ENCODE measurements around the gene RPH3AL. TPM values are rescaled to one million over a fixed set of nuclear protein-coding genes. Genes with fewer than 3 reads are reported as not detected.
"Not testable (repeated sequence)": the region's sequence is repeated elsewhere in the genome, so short reads cannot be mapped to it uniquely, and the experiment has no call there.

RPH3AL gene
- total and polyA plus RNA-seq, 2 of the 8 experiments (the other 6 are each of a cell fraction or from before 2014, with no cell fraction given), result 5.6 to 5.8 TPM

DNA sequence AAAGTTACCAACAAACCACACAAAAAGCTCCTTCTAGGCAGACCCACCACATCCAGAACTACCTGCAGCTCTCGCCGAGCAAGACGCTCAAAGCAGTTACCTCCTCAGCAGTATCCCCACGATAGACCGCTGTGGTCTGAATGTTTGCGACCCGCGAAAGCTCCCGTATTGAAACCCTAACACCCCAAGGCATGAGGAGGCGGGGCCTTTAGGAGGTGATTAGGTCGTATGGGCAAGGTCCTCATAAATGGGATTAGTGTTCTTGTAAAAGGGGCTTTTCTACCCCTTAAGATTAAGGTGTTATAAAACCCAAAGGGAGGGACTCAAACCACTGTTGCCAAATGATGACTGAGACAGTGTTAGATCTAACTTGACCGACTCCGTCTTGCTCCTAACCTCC, 19.0 kb upstream of the RPH3AL start (continued):
- TF ChIP-seq TAF7 (optimal IDR thresholded peaks at IDR 0.05; ENCODE audit: borderline replicate concordance, low read depth, low read length) (no peak), PHF8 (conservative IDR thresholded peaks at IDR 0.05; ENCODE audit: low read depth, low read length) (no peak), CREB1 (IDR thresholded peaks at IDR 0.05) (no peak), POU5F1 (IDR thresholded peaks at IDR 0.05; ENCODE audit: low read depth, low read length) (no peak), SIX5 (IDR thresholded peaks at IDR 0.05; ENCODE audit: low read depth, low read length) (no peak), CHD1 (IDR thresholded peaks at IDR 0.05; ENCODE audit: low read depth, low read length) (no peak), MAFK (IDR thresholded peaks at IDR 0.05; ENCODE audit: low read depth, low read length) (no peak), EZH2 (IDR thresholded peaks at IDR 0.05; ENCODE audit: low read depth, low read length, severe bottlenecking) (no peak)
- TF ChIP-seq, protein P1, sequence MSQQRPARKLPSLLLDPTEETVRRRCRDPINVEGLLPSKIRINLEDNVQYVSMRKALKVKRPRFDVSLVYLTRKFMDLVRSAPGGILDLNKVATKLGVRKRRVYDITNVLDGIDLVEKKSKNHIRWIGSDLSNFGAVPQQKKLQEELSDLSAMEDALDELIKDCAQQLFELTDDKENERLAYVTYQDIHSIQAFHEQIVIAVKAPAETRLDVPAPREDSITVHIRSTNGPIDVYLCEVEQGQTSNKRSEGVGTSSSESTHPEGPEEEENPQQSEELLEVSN (IDR thresholded peaks at IDR 0.05), result no peak

DNA sequence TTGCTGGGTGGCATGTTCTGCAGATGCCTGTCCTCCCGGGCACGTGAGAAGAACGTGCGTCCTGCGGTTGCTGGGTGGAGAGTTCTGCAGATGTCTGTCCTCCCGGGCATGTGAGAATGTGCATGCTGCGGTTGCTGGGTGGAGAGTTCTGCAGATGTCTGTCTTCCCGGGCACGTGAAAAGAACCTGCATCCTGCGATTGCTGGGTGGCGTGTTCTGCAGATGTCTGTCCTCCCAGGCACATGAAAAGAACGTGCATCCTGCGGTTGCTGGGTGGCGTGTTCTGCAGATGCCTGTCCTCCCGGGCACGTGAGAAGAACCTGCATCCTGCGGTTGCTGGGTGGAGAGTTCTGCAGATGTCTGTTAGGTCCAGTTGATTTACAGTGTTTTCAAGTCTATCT, 15.0 kb upstream of the RPH3AL start:
- POLR2A ChIA-PET (ENCODE audit: partially characterized antibody); H4K91ac ChIP-seq (replicated peaks; ENCODE audit: insufficient read length, low read length); H3K4me3 ChIP-seq (ENCODE audit: extremely low read depth in 1 of 4, insufficient read depth in 2 of 4, low read depth in 3 of 4, low read length in 4 of 4); H2BK120ac ChIP-seq (replicated peaks; ENCODE audit: low read depth, low read length); H3K27ac ChIP-seq (ENCODE audit: low read depth, low read length); H2BK15ac ChIP-seq (ENCODE audit: low read length); H3K4me1 ChIP-seq (replicated peaks in 1 of 4; ENCODE audit: control insufficient read depth in 3 of 4, insufficient read depth in 4 of 4, low read length in 3 of 4); H3K14ac ChIP-seq (ENCODE audit: insufficient read length); H4K20me1 ChIP-seq (replicated peaks in 1 of 2; ENCODE audit: control insufficient read depth in 1 of 2, insufficient read depth in 2 of 2, low read length in 2 of 2); H3K9ac ChIP-seq (replicated peaks in 1 of 4; ENCODE audit: extremely low read depth in 1 of 4, low read depth in 3 of 4, low read length in 3 of 4); CTCF ChIA-PET (ENCODE audit: partially characterized antibody); H3K27me3 ChIP-seq (replicated peaks in 1 of 4; ENCODE audit: control insufficient read depth in 3 of 4, extremely low read depth in 1 of 4, insufficient read depth in 3 of 4, low read length in 3 of 4); H3K56ac ChIP-seq (replicated peaks; ENCODE audit: insufficient read length, low read depth, low read length); H2AFZ ChIP-seq (ENCODE audit: low read length); H3K4ac ChIP-seq (replicated peaks; ENCODE audit: insufficient read length, low read depth, low read length); H2BK20ac ChIP-seq (ENCODE audit: low read length); H3K18ac ChIP-seq (ENCODE audit: extremely low read depth, low read length); H3K4me2 ChIP-seq (ENCODE audit: insufficient read depth in 1 of 2, low read depth in 2 of 2, low read length in 2 of 2); DNase-seq (ENCODE audit: low read depth in 1 of 2, low spot score in 2 of 2); H3K23me2 ChIP-seq (ENCODE audit: low read depth, low read length); H3K23ac ChIP-seq (ENCODE audit: insufficient read length); H4K5ac ChIP-seq (ENCODE audit: insufficient read length, low read depth, low read length); H3K79me1 ChIP-seq (ENCODE audit: low read depth, low read length); H3K79me2 ChIP-seq (ENCODE audit: control insufficient read depth in 1 of 2, insufficient read depth in 2 of 2, low read length in 2 of 2); H2BK12ac ChIP-seq (ENCODE audit: low read depth, low read length); FAIRE-seq; H2BK5ac ChIP-seq (ENCODE audit: low read depth, low read length); H3K9me3 ChIP-seq (ENCODE audit: insufficient read depth in 2 of 2, low read depth in 1 of 2, low read length in 1 of 2); H2AK5ac ChIP-seq (ENCODE audit: low read depth, low read length); H3K36me3 ChIP-seq (ENCODE audit: control insufficient read depth in 2 of 4, insufficient read depth in 4 of 4, low read length in 3 of 4); H4K8ac ChIP-seq (ENCODE audit: extremely low read depth, insufficient read depth, low read length): not testable (repeated sequence)
- 90% methylated on average over 13 of the region's 17 CpGs; no CpG with 5 or more reads in 1 of the 2 experiments for WGBS, 2 experiments (ENCODE audit: extremely low coverage in 1 of 2, insufficient coverage in 1 of 2, insufficient read length in 1 of 2, insufficient replicate concordance in 2 of 2, low coverage in 1 of 2, low lambda C conversion rate in 2 of 2, missing lambda C conversion rate in 1 of 2)

Data from H1 (cell line).